Urinary bladder (tissue), 4 donors: Measurements from ENCODE around the gene SYCP2L. TPM values are rescaled to one million over a fixed set of nuclear protein-coding genes. Genes with fewer than 3 reads are reported as not detected.

Experiments used
- DNase-seq: peaks from one replicate; pipeline ENCODE4 v3.0.0-alpha.2; 2015; ENCODE audit errors: extremely low spot score
- H3K27ac ChIP-seq: one replicate; pipeline ENCODE4 v1.5.1; 2013; ENCODE audit warnings: low read depth, mild to moderate bottlenecking, moderate library complexity
- H3K36me3 ChIP-seq: one replicate; pipeline ENCODE4 v1.6.1; 2013; ENCODE audit warnings: mild to moderate bottlenecking, moderate library complexity; ENCODE audit not compliant: insufficient read depth
- H3K4me1 ChIP-seq: one replicate; pipeline ENCODE4 v1.6.1; 2013; ENCODE audit warnings: mild to moderate bottlenecking, moderate library complexity; ENCODE audit not compliant: insufficient read depth
- H3K4me3 ChIP-seq: one replicate; pipeline ENCODE4 v1.5.1; 2013; ENCODE audit warnings: low read depth, low read length
- WGBS: extraction: QIAGEN DNeasy Blood & Tissue Kit; methylation state at CpG from one replicate; pipeline ENCODE4 v1.1.7; 2013; 5-methylcytosine and 5-hydroxymethylcytosine counted together
- polyA plus RNA-seq: library from polyadenylated mRNA; stranded (reverse); fragments of 200-250 nt; gene quantifications from one replicate; pipeline ENCODE4 v1.2.3, GENCODE V29; 2013
- total RNA-seq: library from RNA; depleted of rRNA; stranded (reverse); fragments of >200 nt; gene quantifications from one replicate; pipeline ENCODE4 v1.2.3, GENCODE V29; 2014
- donor health status: healthy with polysubstance abuse.
- donor health status: healthy.

The SYCP2L gene
- total and polyA plus RNA-seq, 2 donors = 0.15 to 8.2 TPM

GRCh38 chr6:10951675-10952282, 64.9 kb downstream of the SYCP2L start:
- no peak for DNase-seq
- Histone ChIP-seq H3K36me3 (no peaks in the 10 kb centered on the region), H3K27ac (no peak overlapping the region), H3K4me3 (no peak overlapping the region), H3K4me1 (no peaks in the 10 kb centered on the region)
- WGBS = 22% methylated on average over 6 of the region's 6 CpGs

- DNase-seq = no peak
- WGBS = 37% methylated on average over 15 of the region's 15 CpGs
Observed at GRCh38 chr6:10954590-10955010, 67.7 kb downstream of the SYCP2L start.

DNA sequence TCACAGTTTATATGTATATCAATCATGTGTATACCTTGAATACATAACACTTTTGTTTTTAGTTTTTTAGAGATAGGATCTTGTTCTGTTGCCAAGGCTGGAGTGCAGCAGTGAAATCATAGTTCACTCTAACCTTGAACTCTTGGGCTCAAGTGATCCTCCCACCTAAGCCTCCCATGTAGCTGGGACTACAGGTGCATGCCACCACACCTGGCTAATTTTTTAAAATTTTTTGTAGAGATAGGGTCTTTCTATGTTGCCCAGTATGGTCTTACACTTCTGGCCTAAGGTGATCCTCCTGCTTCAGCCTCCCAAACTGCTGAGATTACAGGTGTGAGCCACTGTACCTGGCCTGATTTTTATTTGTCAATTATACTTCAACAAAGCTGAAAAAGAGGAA, 69.9 kb downstream of the SYCP2L start:
- Histone ChIP-seq H3K4me3 (no peak overlapping the region), H3K4me1 (no peaks in the 10 kb centered on the region), H3K36me3 (no peaks in the 10 kb centered on the region), H3K27ac (no peak overlapping the region)
- DNase-seq = no peak

More at GRCh38 chr6:10954590-10955010, 67.7 kb downstream of the SYCP2L start:
- Histone ChIP-seq H3K4me3 (no peak overlapping the region), H3K4me1 (no peaks in the 10 kb centered on the region), H3K27ac (no peak overlapping the region), H3K36me3 (no peaks in the 10 kb centered on the region)

DNA sequence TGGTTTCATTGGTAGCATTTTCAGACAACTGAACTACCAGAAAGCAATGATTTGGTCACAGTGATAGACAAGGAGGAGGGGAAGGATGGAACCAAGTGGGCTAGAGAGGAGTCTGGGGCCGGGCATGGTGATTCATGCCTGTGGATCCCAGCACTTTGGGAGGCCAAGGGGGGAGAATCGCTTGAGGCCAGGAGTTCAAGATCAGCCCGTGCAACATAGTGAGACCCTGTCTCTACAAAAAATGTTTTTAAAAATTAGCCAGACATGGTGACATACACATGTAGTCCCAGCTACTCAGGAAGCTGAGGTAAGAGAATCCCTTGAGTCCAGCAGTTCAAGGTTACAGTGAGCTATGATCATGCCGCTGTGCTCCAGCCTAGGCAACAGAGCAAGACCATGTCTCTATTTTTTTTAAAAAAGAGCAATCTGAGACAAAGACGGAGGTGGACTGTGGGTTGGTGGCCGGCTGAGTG, 70.6 kb downstream of the SYCP2L start:
- H3K27ac ChIP-seq = no peak overlapping the region
- H3K36me3 ChIP-seq = no peaks in the 10 kb centered on the region
- WGBS = 88% methylated on average over 6 of the region's 6 CpGs
- no peak overlapping the region for H3K4me3 ChIP-seq
- DNase-seq = no peak
- no peaks in the 10 kb centered on the region for H3K4me1 ChIP-seq

GRCh38 chr6:10960171-10960570, 73.3 kb downstream of the SYCP2L start:
- Histone ChIP-seq H3K4me1 (no peaks in the 10 kb centered on the region), H3K36me3 (no peaks in the 10 kb centered on the region), H3K27ac (no peak overlapping the region), H3K4me3 (no peak overlapping the region)
- no peak for DNase-seq
- 92% methylated on average over 2 of the region's 2 CpGs for WGBS

GRCh38 chr6:10961837-10962236, 75.0 kb downstream of the SYCP2L start:
- 79% methylated on average over 3 of the region's 3 CpGs for WGBS
- Histone ChIP-seq H3K36me3 (no peaks in the 10 kb centered on the region), H3K4me1 (no peaks in the 10 kb centered on the region), H3K4me3 (no peak overlapping the region), H3K27ac (no peak overlapping the region)
- DNase-seq = no peak

DNA sequence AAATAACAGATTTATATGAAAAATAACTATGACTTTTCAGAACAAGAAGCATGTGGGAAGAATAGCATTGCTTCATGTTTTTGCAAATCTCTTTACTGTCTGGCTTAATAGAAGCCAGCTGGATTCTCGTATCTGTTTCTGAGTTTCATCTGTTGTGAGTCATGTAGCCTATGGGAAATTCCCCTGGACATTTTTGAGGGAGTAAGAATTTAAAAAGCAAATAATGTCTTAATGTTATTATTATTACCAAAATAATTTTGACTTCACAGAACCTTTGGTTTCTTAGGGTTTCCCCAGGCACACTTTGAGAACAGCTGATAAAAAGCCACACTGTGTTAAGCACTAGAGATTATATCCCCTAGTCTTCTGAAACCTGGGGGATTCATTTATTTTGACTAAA, 75.8 kb downstream of the SYCP2L start:
- Histone ChIP-seq H3K27ac (no peak overlapping the region), H3K36me3 (no peaks in the 10 kb centered on the region), H3K4me3 (no peak overlapping the region), H3K4me1 (no peaks in the 10 kb centered on the region)
- 21% methylated on average over 1 of the region's 1 CpG for WGBS
- DNase-seq = no peak

GRCh38 chr6:10963113-10963512, 76.3 kb downstream of the SYCP2L start:
- Histone ChIP-seq H3K4me1 (no peaks in the 10 kb centered on the region), H3K27ac (no peak overlapping the region), H3K36me3 (no peaks in the 10 kb centered on the region), H3K4me3 (no peak overlapping the region)
- DNase-seq = no peak
- 62% methylated on average over 2 of the region's 2 CpGs for WGBS

- Histone ChIP-seq H3K36me3 (no peaks in the 10 kb centered on the region), H3K4me3 (no peak overlapping the region), H3K4me1 (no peaks in the 10 kb centered on the region), H3K27ac (no peak overlapping the region)
- DNase-seq = no peak
- WGBS = 85% methylated on average over 1 of the region's 1 CpG
Observed at GRCh38 chr6:10964684-10965083, 77.8 kb downstream of the SYCP2L start.

DNA sequence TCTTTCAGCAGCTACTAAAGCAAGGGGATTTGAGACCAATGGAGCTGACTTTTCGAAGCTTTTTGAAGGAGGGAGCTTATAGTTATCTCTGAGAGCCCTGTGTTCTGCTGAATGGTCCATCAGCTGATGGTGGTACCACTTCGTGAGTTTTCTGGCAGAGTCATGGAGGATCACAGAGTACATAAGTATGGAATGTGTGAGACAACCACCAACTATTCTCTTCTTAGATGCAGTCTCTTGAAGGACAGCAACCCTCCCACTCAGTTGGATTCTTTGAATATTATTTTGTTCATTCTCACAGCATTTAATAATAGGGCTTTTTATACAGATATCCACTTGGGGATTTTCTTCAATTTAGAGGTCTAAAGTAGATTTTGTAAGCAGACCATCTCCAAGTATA, 81.9 kb downstream of the SYCP2L start:
- no peak overlapping the region for H3K27ac ChIP-seq
- H3K4me1 ChIP-seq = no peaks in the 10 kb centered on the region
- DNase-seq = no peak
- WGBS = 82% methylated on average over 2 of the region's 2 CpGs
- H3K4me3 ChIP-seq = no peak overlapping the region
- H3K36me3 ChIP-seq = no peaks in the 10 kb centered on the region

DNA sequence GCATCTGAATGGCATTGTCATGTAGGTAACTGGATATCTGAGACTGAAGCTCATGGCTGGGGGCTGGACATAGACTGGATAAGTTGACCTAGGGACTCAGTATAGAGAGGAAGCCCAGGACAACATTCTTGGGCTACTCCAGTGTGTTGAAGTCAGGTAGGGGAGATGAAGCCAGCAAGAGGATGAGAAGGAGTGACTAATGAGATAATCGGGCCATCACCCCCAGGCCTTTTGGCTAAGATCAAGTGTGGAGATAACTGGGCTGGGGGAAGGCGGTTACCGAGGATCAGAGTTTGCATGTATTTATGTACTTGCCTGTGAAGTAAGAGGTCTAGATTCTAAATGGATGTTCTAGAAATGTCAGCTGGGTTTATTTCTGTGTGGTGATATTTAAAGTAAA, 83.9 kb downstream of the SYCP2L start:
- no peaks in the 10 kb centered on the region for H3K36me3 ChIP-seq
- 89% methylated on average over 3 of the region's 3 CpGs for WGBS
- H3K4me1 ChIP-seq = no peaks in the 10 kb centered on the region
- no peak overlapping the region for H3K4me3 ChIP-seq
- H3K27ac ChIP-seq = no peak overlapping the region
- DNase-seq = no peak

- Histone ChIP-seq H3K4me3 (no peak overlapping the region), H3K27ac (no peak overlapping the region), H3K36me3 (no peaks in the 10 kb centered on the region), H3K4me1 (no peaks in the 10 kb centered on the region)
- WGBS = 79% methylated on average over 3 of the region's 3 CpGs
- DNase-seq = no peak
Observed at GRCh38 chr6:10972196-10972595, 85.3 kb downstream of the SYCP2L start.

GRCh38 chr6:10976571-10976970, 89.7 kb downstream of the SYCP2L start:
- 78% methylated on average over 6 of the region's 6 CpGs for WGBS
- no peak overlapping the region for H3K4me3 ChIP-seq
- H3K36me3 ChIP-seq = no peaks in the 10 kb centered on the region
- no peaks in the 10 kb centered on the region for H3K4me1 ChIP-seq
- H3K27ac ChIP-seq = no peak overlapping the region
- DNase-seq = no peak

DNA sequence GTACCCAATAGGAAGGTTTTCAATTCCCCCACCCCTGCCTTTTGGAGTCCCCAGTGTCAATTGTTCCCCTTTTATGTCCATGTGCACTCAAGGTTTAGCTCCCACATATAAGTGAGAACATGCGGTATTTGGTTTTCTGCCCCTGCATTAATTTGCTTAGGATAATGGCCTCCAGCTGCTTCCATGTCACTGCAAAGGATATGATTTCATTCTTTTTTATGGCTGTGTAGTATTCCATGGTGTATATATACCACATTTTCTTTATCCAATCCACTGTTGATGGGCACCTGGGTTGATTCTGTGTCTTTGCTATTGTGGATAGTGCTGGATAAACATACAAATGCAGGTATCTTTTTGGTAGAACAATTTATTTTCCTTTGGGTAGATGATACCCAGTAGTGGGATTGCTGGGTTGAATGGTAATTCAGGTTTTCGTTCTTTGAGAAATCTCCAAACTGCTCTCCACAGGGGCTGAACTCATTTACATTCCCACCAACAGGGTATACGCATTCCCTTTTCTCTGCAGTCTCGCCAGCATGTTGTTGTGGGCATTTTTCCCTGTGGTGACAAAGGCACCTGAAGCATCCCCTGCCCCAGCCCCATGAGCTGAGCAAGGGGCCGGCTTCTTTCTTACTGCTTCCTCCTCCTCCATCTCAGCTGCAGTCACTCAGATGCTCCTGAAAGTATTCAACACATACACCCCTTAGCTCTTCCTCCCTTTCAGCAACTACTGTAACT, 90.5 kb downstream of the SYCP2L start:
- Histone ChIP-seq H3K4me1 (no peaks in the 10 kb centered on the region), H3K4me3 (no peak overlapping the region), H3K27ac (no peak overlapping the region), H3K36me3 (no peaks in the 10 kb centered on the region)
- 93% methylated on average over 5 of the region's 5 CpGs for WGBS
- no peak for DNase-seq
